Measurements from ENCODE around the gene MVB12B.
"Not testable (repeated sequence)": the region's sequence is repeated elsewhere in the genome, so short reads cannot be mapped to it uniquely, and the experiment has no call there.

Gene MVB12B

DNA sequence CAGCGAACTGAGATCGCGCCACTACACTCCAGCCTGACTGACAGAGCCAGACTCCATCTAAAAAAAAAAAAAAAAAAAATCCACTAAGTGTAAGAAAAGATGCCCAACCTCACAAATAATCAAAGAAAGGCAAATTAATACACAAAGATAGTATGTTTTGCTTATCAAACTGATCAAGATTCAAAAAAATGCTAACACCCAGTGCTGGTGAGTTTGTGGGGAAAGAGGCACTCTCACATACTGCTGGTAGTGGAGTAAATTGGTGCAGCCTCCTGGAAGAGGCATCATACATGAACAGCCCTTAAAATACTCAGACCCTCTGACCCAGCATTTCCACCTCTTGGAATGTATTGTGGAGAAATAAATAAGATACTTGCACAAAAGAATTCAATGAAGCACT is 216.9 kb downstream of the MVB12B start:
- Mint-ChIP-seq H3K27me3 (no peaks in the 10 kb centered on the region), H3K9me3 (peaks cover 2% of the 10 kb centered on the region), H3K4me1 (no peaks in the 10 kb centered on the region), H3K4me3 (no peak overlapping the region), H3K36me3 (no peaks in the 10 kb centered on the region), H3K27ac (no peak overlapping the region)
- no peak for ATAC-seq

DNA sequence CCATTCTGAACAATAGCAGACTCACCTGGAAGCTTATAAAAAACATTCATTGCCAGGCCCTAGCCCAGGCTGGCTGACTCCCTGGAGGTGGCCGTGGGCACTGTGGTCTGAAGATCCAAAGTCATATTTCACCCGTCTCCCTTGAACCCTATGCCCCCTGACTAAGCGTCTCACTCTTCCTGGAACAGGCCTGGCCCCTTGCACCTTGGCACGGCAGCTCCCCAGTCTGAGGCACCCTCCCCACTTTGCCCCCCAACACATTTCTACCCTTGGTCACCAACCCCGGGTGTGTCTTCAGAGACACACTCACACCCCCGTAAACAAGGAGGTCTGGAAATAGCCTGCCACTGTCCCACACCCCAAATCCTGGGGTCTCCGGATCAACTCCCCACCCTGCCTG is 218.5 kb downstream of the MVB12B start:
- no peaks in the 10 kb centered on the region for H3K36me3 Mint-ChIP-seq
- no peaks in the 10 kb centered on the region for H3K27me3 Mint-ChIP-seq
- no peaks in the 10 kb centered on the region for H3K4me1 Mint-ChIP-seq
- no peak for ATAC-seq
- H3K4me3 Mint-ChIP-seq, result no peak overlapping the region
- H3K9me3 Mint-ChIP-seq, result peaks cover 2% of the 10 kb centered on the region
- H3K27ac Mint-ChIP-seq, result no peak overlapping the region

DNA sequence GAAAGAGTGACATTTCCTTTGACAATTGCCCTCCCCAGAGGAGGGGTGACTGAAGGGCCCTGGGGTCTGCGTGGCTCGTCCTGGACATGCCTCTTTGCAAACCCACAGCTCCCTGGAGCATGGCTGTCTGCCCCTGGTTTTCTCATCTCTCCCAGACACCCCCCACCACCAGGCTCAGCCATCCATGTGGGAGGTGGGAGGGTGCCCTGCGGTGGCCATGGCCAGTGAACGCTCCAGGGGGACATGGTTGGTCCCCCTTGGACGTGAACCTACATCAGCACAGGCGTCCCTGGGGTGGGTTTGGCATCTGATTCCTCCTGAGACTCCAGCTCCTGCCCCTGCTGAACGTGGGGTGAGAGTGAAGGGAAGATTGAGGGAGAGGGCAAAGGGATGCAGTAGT is 219.4 kb downstream of the MVB12B start:
- Mint-ChIP-seq H3K27me3 (no peaks in the 10 kb centered on the region), H3K27ac (no peak overlapping the region), H3K36me3 (no peaks in the 10 kb centered on the region), H3K4me1 (no peaks in the 10 kb centered on the region), H3K9me3 (peaks cover 2% of the 10 kb centered on the region), H3K4me3 (no peak overlapping the region)
- ATAC-seq, result no peak

DNA sequence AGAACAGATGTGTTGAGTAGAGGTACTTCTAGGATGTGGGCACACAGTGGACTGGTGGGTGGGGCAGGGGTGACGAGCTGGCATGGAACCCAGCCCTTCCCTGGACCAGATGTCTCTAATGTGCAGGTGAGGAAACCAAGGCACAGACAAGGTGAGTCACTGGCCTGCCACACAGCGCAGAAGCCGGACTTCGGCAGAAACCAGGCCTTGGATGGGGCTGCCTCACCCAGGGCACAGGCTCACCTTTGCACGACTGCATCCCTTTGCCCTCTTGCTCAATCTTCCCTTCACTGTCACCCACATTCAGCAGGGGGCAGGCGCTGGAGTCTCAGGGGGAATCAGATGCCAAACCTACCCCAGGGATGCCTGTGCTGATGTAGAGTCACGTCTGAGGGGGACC is 221.7 kb downstream of the MVB12B start:
- no peak overlapping the region for H3K27ac Mint-ChIP-seq
- H3K4me1 Mint-ChIP-seq, result no peaks in the 10 kb centered on the region

DNA sequence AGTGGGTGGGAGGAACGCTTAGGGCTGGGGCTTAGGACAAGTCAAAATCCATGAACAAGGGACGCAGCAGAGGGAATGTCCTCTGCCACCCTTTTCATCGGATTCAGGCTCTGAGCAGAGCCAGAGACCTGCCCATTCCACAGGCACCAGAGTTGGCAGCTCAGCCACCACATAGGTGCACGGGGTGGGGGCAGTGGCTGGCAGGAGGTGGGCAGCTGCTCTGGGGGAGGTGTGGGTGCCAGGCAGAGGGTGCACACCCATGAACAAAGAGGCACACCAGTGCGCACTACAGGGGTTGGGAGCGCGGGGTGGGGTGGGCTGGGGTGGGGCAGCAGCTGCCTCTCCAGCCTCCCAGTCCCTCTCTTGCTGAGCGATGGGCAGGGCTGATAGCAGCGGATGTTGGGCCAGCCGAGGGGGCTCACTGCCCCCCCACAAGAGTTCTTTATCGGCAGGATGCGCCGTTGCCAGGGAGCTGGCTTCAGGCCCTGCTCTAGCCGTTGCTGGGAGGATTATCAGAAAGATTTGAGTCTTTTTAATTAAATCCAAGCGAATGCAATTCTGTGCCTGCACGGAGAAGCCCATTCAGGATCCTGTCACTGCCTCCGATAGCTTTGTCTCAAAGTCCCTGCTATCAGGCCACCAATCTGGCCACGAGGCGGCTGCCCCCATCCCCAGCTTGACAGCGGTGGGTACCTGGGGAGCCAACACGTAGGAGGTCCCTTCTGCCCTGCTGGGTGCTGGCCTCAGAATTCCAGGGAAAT is 222.8 kb downstream of the MVB12B start:
- peak; percentile 21 for ATAC-seq
- H3K36me3 Mint-ChIP-seq, result no peaks in the 10 kb centered on the region
- no peak overlapping the region for H3K4me3 Mint-ChIP-seq
- no peaks in the 10 kb centered on the region for H3K4me1 Mint-ChIP-seq
- no peaks in the 10 kb centered on the region for H3K27me3 Mint-ChIP-seq
- peaks cover 2% of the 10 kb centered on the region for H3K9me3 Mint-ChIP-seq
- no peak overlapping the region for H3K27ac Mint-ChIP-seq

More for the DNA sequence above, 221.7 kb downstream of the MVB12B start:
- Mint-ChIP-seq H3K36me3 (no peaks in the 10 kb centered on the region), H3K9me3 (peaks cover 2% of the 10 kb centered on the region), H3K4me3 (no peak overlapping the region), H3K27me3 (no peaks in the 10 kb centered on the region)
- no peak for ATAC-seq

DNA sequence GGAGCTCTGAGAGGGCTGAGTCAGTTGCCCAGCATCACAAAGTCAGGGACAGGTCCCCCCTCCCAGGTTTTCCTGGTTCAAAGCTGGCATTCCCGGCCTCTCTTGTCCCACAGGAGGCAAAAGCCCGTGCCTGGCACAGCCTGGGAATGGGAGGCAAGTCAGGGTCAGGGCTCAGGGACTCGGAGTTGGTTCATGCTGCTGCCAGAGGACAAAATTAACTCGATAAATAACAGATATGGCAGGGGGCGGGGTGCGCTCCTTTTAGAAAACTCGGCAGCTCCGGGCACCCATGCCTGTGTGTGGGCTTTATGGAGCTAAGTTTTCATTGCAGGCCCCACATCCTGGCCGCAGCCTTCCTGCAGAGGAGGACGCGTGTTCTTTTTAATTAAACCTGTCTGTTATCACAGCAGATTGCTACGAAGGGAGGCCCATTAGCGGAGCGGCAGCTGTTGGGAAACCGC is 224.3 kb downstream of the MVB12B start:
- Mint-ChIP-seq H3K27ac (no peak overlapping the region), H3K4me3 (no peak overlapping the region), H3K27me3 (no peaks in the 10 kb centered on the region), H3K4me1 (no peaks in the 10 kb centered on the region), H3K9me3 (peaks cover 2% of the 10 kb centered on the region), H3K36me3 (no peaks in the 10 kb centered on the region)
- ATAC-seq, result no peak

DNA sequence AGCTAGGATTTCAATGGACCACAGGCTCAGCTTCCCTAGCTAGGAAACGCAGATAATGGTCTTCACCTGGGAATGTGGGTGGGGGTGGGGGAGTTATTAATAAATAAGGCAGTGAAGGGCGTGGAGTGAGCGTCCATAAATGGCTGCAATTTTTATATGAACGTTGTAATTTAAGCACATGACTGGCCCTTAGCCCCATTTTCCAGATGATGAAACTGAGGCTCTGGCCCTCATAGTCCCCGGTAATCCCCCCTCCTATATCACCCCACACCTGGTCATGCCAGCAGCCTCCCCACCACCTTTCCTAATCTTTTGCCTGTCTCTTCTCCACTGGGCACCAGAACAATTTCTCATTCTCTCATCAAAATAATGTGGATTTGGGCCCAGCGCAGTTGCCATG is 225.2 kb downstream of the MVB12B start:
- H3K9me3 Mint-ChIP-seq, result no peaks in the 10 kb centered on the region
- no peaks in the 10 kb centered on the region for H3K36me3 Mint-ChIP-seq
- ATAC-seq, result no peak
- no peaks in the 10 kb centered on the region for H3K4me1 Mint-ChIP-seq
- no peaks in the 10 kb centered on the region for H3K27me3 Mint-ChIP-seq
- H3K4me3 Mint-ChIP-seq, result no peak overlapping the region
- no peak overlapping the region for H3K27ac Mint-ChIP-seq

DNA sequence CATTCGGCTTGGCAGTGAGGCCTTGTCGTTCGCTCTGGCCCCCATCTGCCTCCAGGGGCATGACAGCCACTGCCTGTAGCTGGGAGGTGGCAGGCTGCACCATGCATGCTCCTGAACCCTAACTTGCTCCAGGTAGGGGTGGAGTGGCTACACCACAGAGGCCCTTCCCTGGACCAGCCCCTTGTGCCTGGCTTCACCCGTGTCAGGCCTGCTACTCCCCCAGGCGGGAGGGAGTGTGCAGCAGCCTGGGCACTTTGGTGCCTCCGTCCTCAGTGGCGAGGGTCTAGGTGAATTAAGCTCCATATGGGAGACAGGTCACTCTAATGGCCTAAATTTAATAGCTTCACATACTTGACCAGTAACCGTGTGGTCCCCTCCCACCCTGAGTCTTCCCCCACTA is 227.7 kb downstream of the MVB12B start:
- no peak overlapping the region for H3K27ac Mint-ChIP-seq
- ATAC-seq, result no peak

DNA sequence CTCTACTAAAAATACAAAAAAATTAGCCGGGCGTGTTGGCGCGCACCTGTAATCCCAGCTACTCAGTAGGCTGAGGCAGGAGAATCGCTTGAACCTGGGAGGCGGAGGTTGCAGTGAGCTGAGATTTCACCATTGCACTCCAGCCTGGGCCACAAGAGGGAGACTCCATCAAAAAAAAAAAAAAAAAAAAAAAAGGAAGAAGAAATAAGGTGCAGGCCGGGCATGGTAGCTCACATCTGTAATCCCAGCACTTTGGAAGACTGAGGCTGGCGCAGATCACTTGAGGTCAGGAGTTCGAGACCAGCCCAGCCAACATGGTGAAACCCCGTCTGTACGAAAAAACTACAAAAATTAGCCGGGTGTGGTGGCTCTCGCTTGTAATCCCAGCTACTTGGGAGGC is 228.8 kb downstream of the MVB12B start:
- not testable (repeated sequence) for H3K27ac Mint-ChIP-seq, H3K36me3 Mint-ChIP-seq, ATAC-seq, H3K4me1 Mint-ChIP-seq, H3K9me3 Mint-ChIP-seq, H3K4me3 Mint-ChIP-seq
- H3K27me3 Mint-ChIP-seq, result peaks cover 22% of the 10 kb centered on the region

More for the DNA sequence above, 227.7 kb downstream of the MVB12B start:
- Mint-ChIP-seq H3K9me3 (no peaks in the 10 kb centered on the region), H3K4me3 (no peak overlapping the region), H3K4me1 (no peaks in the 10 kb centered on the region), H3K36me3 (no peaks in the 10 kb centered on the region), H3K27me3 (peaks cover 11% of the 10 kb centered on the region)
